HG02840 (cell line): Measurements from ENCODE around the gene IFT80.

ENCODE experiments used
- ATAC-seq: cut with Tn5 transposase; IDR thresholded peaks from one replicate; pipeline ENCODE4 v1.9.1; 2021; ENCODE audit warnings: mild to moderate bottlenecking, moderate library complexity, moderate number of reproducible peaks; ENCODE audit not compliant: unreplicated experiment, low FRiP score

IFT80 gene

DNA sequence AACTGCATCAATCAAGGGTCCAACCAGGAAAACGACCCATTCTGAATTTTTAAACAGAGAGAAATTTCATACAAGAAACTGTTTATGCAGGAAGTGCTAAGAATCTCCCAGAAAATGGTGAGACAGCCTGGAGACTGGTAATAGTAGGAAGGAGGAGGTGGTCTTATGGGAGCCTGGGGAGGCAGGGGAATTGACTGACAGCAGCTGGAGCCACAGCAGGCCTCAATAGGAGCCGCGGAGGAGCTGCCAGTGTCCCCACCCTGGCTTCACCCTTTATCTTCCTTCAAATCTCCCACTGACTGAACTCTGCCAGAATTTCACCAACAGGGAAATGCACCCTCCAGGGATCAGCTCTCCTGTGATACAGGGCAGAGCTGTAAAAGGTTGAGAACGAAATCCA, 181.3 kb downstream of the IFT80 start:
- ATAC-seq: no peak

DNA sequence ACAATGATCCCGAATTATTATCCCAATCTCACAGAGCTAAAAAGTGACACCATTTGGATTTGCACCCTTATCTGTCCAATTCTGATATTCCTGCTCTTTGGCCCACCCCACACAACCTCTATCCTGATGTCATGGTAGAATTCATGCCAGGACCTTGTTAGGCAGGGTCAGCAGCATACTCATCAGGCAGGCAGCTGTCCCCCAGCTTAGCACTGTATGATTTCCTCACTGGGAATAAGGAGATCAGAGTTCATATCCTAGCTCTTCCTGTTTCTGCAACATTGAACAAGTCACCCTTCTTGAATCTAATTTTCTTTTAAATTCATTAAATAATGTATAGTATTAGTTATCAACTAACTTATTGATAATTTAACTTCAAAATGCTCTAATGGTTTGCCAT, 185.8 kb downstream of the IFT80 start:
- no peak for ATAC-seq

DNA sequence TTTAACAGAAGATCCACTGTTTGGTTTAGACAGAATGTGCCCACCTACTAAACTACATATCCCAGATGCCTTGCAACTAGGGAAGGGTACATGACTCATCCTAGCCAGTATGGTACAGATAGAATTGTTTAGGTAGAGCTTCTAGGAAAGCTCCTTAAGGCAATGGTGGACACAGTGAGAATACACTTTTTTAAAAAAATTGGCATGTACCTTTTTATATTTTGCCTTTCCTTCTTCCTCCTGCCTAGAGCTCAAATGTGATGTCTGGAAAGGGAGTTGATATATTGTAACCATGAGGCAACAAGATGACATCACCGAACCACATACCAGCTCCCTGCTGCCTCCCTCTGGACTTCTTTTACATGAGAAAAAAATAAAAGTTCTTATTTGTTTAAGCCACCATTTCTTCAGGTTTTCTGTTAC, 188.2 kb downstream of the IFT80 start:
- no peak for ATAC-seq

DNA sequence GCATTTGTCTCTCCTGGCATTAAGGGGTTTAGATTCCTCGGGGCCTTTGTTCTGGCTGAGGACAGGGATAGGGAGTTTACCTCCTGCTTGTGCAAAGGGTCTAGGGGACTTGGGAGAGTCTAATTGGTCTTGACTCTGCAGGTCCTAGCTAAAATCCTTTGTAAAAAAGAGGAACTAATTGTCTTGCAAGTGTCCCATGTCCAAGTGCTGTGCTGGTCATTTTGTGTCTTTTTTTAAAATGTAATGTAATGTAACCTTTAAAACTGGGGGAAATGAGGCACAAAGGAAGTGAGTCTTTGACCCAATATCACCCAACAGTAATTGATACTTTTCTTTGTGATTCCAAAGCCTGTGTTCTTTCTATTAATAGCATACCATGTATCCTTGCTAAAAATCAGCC, 188.7 kb downstream of the IFT80 start:
- ATAC-seq: no peak
